HG03571 (cell line): Measurements from ENCODE around the gene HADH.

Experiments
- ATAC-seq: cut with Tn5 transposase; IDR thresholded peaks from one replicate; pipeline ENCODE4 v1.9.1; 2021; ENCODE audit not compliant: unreplicated experiment

The HADH gene

GRCh38 chr4:108055787-108056186, 66.1 kb downstream of the HADH start:
- no peak for ATAC-seq

GRCh38 chr4:108056418-108056817, 66.7 kb downstream of the HADH start:
- no peak for ATAC-seq

GRCh38 chr4:108058685-108059440, 69.2 kb downstream of the HADH start:
- ATAC-seq, result no peak

- no peak for ATAC-seq
Measured at GRCh38 chr4:108060164-108060563, 70.5 kb downstream of the HADH start.

- no peak for ATAC-seq
Measured at GRCh38 chr4:108060686-108061321, 71.1 kb downstream of the HADH start.

- no peak for ATAC-seq
Measured at GRCh38 chr4:108068442-108068841, 78.8 kb downstream of the HADH start.

GRCh38 chr4:108070775-108071174, 81.1 kb downstream of the HADH start:
- no peak for ATAC-seq

- no peak for ATAC-seq
Measured at GRCh38 chr4:108072300-108072699, 82.6 kb downstream of the HADH start.

- ATAC-seq, result no peak
Measured at GRCh38 chr4:108078024-108078733, 88.5 kb downstream of the HADH start.

- ATAC-seq, result no peak
Measured at GRCh38 chr4:108080747-108081146, 91.1 kb downstream of the HADH start.

GRCh38 chr4:108081256-108081655, 91.6 kb downstream of the HADH start:
- ATAC-seq, result no peak
